ENCODE data around the gene RIBC2.
"Not testable (repeated sequence)": the region's sequence is repeated elsewhere in the genome, so short reads cannot be mapped to it uniquely, and the experiment has no call there.

Gene RIBC2

GRCh38 chr22:45425531-45426265, 12.2 kb downstream of the RIBC2 start:
- DNase-seq = no peak

DNA sequence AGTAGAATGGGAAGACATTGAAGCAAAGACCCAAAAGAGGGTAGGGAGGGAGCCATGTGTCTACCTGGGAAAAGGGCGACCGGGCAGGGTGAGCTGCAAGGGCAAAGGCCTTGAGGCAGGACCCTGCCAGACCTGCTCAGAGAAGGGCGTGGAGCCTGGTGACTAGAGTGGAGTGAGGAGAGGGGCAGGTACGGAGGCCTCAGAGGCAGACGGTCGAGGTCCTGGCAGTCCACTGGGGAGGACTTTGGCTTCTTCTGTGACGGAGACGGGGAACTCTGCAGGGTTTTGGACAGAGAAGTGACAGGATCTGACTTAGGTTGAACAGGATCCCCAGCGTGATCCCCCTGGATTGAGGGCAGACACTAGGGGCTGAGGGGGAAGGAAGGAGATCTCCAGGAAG, 12.9 kb downstream of the RIBC2 start:
- no peak for DNase-seq

GRCh38 chr22:45427114-45427513, 13.6 kb downstream of the RIBC2 start:
- no peak for DNase-seq

- DNase-seq = no peak
Measured at GRCh38 chr22:45428391-45429385, 15.2 kb downstream of the RIBC2 start.

GRCh38 chr22:45429424-45429823, 15.9 kb downstream of the RIBC2 start:
- DNase-seq = no peak

GRCh38 chr22:45429981-45430775, 16.7 kb downstream of the RIBC2 start:
- no peak for DNase-seq

DNA sequence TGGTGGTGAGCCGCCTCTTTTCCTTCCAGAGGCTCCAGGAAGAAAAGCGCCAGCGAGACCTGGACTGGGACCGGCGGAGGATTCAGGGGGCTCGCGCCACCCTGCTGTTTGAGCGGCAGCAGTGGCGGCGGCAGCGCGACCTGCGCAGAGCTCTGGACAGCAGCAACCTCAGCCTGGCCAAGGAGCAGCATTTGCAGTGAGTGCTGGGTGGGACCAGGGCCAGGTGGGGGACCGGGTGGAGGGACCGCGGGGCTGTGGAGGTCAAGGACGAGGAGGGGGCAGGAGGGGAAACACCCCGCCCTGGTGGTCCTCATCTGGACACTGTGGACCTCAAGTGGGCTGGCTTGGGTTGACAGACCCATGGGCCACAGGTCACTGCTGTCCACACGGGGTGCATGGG, 17.4 kb downstream of the RIBC2 start:
- no peak for DNase-seq

DNA sequence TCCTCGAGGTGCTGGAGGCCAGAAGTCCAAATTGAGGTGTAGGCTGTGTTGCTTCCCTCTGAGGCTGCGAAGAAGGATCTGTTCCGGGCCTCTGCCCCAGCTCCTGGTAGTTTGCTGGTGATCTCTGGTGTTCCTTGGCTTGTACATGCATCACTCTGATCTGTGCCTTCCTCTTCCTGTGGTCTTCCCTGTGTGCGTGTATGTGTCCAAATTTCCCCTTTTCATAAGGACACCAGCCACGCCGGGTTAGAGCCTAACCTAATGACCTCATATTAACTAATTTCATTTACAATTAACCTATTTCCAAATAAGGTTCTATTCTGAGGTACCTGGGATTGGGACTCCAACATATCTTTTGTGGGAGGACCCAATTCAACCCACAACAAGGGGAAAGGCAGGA, 21.5 kb downstream of the RIBC2 start:
- DNase-seq = no peak

GRCh38 chr22:45435544-45436139, 22.1 kb downstream of the RIBC2 start:
- peak; percentile 40 for DNase-seq

GRCh38 chr22:45436871-45437517, 23.5 kb downstream of the RIBC2 start:
- not testable (repeated sequence) for DNase-seq

DNA sequence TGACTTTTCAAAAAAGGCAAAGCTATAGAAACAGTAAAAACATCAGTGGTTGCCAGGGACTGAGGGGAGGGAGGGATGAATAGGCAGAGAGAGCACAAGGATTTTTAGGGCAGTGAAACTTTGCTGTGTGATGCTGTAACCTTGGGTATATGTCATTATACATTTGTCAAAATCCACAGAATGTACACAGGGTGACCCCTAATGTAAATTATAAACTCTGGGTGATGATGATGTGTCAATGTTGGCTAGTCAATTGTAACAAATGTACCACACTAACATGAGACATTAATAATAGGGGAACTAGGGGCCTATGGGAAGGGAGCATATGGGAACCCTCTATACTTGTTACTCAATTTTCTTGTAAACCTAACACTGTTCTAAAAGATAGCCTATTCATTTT, 24.8 kb downstream of the RIBC2 start:
- DNase-seq = no peak

DNA sequence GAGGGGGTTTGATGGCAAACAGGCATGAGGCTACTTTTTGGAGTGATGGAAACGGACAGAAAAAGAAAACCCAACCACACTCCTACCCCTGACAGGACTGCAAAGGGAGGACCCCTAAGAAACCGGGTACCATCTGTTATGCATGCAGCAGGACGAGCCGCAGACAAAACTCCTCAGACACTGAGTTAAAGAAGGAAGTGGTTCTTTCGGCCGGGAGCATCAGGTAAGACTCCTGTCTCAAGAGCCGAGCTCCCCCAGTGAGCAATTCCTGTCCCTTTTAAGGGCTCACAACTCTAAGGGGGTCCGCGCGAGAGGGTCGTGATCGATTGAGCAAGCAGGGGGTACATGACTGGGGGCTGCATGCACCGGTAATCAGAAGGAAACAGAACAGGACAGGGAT, 27.2 kb downstream of the RIBC2 start:
- DNase-seq = not testable (repeated sequence)

DNA sequence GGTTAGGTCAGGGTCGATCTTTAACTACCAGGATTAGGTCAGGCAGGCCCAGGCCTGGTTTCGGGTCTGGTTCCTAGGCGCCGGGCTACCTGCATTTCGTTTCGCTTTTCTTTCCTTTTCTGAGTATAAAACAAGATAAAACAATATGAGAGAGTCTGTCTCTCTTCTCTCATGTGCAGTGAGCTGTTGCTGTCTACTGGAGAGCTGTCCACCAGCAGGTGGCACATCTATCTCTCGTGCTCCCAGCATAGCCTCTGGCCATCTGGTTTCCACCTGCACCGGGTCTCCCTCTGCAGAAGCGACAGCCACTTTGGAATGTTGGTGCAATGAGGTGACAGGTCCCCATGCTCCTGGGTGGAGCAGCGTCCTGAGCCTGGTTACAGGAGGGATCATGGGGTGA, 27.6 kb downstream of the RIBC2 start:
- peak; percentile 35 for DNase-seq

GRCh38 chr22:45442116-45442515, 28.6 kb downstream of the RIBC2 start:
- no peak for DNase-seq

GRCh38 chr22:45444168-45444567, 30.7 kb downstream of the RIBC2 start:
- DNase-seq = no peak

DNA sequence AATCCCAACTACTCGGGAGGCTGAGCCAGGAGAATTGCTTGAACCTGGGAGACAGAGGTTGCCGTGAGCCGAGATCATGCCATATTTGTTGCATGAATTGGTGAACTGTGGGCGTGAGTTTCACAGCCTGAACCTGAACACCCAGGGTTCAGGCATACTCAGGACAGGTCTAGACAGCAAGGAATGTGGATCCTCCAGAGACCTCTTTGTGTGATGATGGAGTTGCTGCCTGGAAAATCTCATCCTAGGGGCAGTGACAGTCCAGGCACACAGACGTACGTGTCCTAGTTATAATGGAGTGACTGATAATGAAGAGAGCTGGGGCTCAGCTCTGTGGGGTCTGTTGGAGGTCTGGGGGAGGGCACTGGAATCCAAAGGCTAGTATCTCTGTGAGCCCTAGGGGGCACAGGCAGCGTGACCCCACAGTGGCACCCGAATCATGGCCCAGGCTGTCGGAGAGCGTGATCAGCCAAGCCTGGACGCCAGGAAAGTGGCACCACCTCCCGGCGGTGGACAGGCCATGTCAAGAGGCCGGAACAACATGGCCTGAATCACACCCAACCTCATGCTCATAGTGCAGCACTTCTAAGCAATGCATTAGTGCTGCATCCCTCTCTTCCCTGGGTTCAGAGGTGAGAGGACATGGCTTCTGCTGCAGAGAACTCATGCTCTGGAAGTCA, 31.7 kb downstream of the RIBC2 start:
- no peak for DNase-seq

- DNase-seq = no peak
Measured at GRCh38 chr22:45446216-45446615, 32.7 kb downstream of the RIBC2 start.

DNA sequence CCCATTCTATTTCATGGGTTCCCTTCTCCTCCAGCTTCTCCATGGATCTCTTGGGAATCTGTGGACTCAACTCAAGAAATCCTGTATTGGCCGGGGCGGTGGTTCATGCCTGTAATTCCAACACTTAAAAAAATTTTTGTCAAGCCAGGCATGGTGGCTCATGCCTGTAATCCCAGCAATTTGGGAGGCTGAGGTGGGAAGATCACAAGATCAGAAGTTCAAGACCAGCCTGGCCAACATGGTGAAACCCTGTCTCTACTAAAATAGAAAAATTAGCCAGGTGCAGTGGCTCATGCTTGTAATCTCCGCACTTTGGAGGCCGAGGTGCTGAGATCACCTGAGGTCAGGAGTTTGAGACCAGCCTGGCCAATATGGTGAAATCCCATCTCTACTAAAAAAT, 34.1 kb downstream of the RIBC2 start:
- DNase-seq = not testable (repeated sequence)

- no peak for DNase-seq
Measured at GRCh38 chr22:45448431-45448830, 34.9 kb downstream of the RIBC2 start.

DNA sequence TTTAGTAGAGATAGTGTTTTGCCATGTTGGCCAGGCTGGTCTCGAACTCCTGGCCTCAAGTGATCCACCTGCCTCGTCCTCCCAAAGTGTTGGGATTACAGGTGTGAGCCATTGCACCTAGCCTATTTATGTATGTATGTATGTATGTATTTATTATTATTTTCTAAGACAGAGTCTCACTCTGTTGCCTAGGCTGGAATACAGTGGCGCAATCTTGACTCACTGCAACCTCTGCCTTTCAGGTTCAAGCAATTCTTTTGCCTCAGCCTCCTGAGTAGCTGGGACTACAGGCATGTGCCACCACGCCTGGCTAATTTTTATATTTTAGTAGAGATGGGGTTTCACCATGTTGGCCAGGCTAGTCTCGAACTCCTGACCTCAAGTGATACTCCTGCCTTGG, 35.9 kb downstream of the RIBC2 start:
- DNase-seq = not testable (repeated sequence)

DNA sequence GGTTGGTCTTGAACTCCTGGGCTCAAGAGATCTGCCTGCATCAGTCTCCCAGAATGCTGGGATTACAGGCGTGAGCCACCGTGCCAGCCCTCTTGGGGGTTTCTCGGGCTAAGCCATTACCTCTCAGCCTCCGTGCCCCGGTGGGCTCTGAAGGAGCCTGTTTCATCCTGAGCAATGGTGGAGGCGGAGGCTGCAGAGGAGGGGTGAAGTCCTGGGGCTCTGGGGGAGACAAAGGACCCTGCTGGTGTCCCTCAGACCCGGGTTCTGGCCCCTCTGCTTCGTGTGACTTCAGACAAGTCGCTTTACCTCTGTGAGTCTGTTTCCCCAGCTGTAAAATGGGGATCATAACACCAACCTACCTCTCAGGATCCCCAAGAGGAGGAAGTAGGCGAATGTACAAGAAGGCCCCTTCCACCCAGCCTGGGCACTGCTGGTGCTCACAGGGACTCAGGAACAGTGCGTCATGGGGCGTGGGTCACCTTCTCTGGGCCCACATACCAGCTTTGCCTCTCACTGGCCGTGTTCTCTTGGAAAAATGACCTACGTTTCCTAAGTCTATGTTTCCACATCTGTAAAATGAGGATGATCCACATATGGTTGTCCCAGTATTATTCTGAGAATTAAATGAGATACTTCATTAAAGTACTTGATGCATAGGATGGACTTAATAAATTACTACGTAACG, 36.8 kb downstream of the RIBC2 start:
- DNase-seq = no peak

Measured in NCI-H2107 (cell line).